Ramos (cell line): ENCODE results near the gene BLMH.

ENCODE experiments used
- in situ Hi-C: fragments of 300-500 bp; cut with MboI; formaldehyde crosslinking; loops from one replicate; pipeline ENCODE4 v1.14.3; 2022; ENCODE audit warnings: low sequenced_read_pairs; ENCODE audit not compliant: unreplicated experiment

BLMH gene

GRCh38 chr17:30310562-30310961 lies 18.8 kb upstream of the BLMH start:
- in situ Hi-C loops = no loop called here

- in situ Hi-C loops = no loop called here
These were observed 17.8 kb upstream of the BLMH start for GRCh38 chr17:30309591-30309990.

- in situ Hi-C loops = no loop called here
These were observed 16.7 kb upstream of the BLMH start for GRCh38 chr17:30308406-30308805.

GRCh38 chr17:30304778-30305177 lies 13.0 kb upstream of the BLMH start:
- in situ Hi-C loops = no loop called here

- in situ Hi-C loops = no loop called here
These were observed 10.5 kb upstream of the BLMH start for GRCh38 chr17:30302241-30302640.

- in situ Hi-C loops = no loop called here
These were observed 9.1 kb upstream of the BLMH start for GRCh38 chr17:30300818-30301217.

GRCh38 chr17:30299000-30299399 lies 7.3 kb upstream of the BLMH start:
- in situ Hi-C loops = no loop called here

GRCh38 chr17:30297715-30298114 lies 6.0 kb upstream of the BLMH start:
- in situ Hi-C loops = no loop called here

GRCh38 chr17:30296499-30297080 lies 4.8 kb upstream of the BLMH start:
- in situ Hi-C loops = no loop called here

- in situ Hi-C loops = no loop called here
These were observed 628 bp upstream of the BLMH start for GRCh38 chr17:30292286-30292858.

GRCh38 chr17:30290696-30291542 lies 825 bp downstream of the BLMH start:
- in situ Hi-C loops = no loop called here

GRCh38 chr17:30290077-30290476 lies 1.7 kb downstream of the BLMH start:
- in situ Hi-C loops = no loop called here

- in situ Hi-C loops = no loop called here
These were observed 12.6 kb downstream of the BLMH start for GRCh38 chr17:30279156-30279555.

- in situ Hi-C loops = no loop called here
These were observed 13.7 kb downstream of the BLMH start for GRCh38 chr17:30278032-30278431.

GRCh38 chr17:30275911-30276310 lies 15.8 kb downstream of the BLMH start:
- in situ Hi-C loops = no loop called here

- in situ Hi-C loops = no loop called here
These were observed 16.9 kb downstream of the BLMH start for GRCh38 chr17:30274887-30275286.

- in situ Hi-C loops = no loop called here
These were observed 18.4 kb downstream of the BLMH start for GRCh38 chr17:30273373-30273772.

GRCh38 chr17:30271102-30271501 lies 20.6 kb downstream of the BLMH start:
- in situ Hi-C loops = no loop called here

- in situ Hi-C loops = no loop called here
These were observed 24.1 kb downstream of the BLMH start for GRCh38 chr17:30267625-30268024.

GRCh38 chr17:30263552-30264333 lies 28.0 kb downstream of the BLMH start:
- in situ Hi-C loops = no loop called here
